AG04449 (cell line): ENCODE data around the gene EI24.

Source experiments
- CTCF ChIA-PET: fragments of 350-600 bp; formaldehyde crosslinking; extraction: SDS; loops from one replicate; lab custom pipeline; 2021; ENCODE audit warnings: antibody characterized with exemption; lab: Yijun Ruan, JAX
- POLR2A ChIA-PET: fragments of 400-600, 350-600 bp; formaldehyde crosslinking; extraction: SDS; loops from one replicate; lab custom pipeline; 2020; ENCODE audit warnings: antibody characterized with exemption, inconsistent platforms; lab: Yijun Ruan, JAX
- DNase-seq: peaks from one replicate; pipeline ENCODE4 v3.0.0-alpha.2; 2010; ENCODE audit warnings: low read depth, low spot score
- H3K4me3 ChIP-seq: 2 replicates; pipeline ENCODE4 v1.5.1; 2011; ENCODE audit warnings: low read depth, mild to moderate bottlenecking, control low read depth, low read length
- TF ChIP-seq, protein P1 (sequence below): IDR thresholded peaks from one replicate; pipeline ENCODE4 v1.5.1; 2011; ENCODE audit warnings: mild to moderate bottlenecking, moderate library complexity, low read length, control low read depth, inconsistent platforms; ENCODE audit not compliant: insufficient read depth; ENCODE audit errors: missing control alignments

The EI24 gene

DNA sequence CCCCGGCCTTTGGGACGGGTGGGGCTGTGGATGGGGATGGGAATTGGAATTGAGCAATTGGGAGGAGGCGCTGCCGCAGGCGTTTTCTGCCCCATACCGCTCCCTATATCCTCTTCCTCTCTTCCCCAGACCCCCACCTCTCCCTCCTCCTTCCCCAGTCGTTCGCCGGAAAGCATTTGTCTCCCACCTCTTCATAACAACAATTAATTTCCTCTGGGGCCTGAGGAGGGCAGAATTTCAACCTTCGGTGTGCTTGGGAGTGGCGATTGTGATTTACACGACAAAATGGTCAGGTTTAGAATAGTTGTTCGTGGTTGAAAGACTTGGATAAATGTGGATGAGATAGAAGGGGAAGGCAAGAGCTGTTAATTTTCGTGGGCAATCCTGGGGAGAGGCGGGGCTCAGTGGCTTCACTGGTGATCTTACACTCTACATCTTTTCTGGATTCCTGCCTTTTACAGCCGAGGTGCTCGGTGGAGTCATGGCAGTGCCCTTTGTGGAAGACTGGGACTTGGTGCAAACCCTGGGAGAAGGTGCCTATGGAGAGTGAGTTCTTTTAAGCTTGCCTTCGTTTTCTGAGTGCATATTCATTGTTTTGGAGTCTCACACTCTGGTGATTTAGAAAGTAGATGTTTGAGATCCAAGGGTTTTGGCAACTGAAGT, 57.1 kb downstream of the EI24 start:
- POLR2A ChIA-PET, result interaction anchor here (1.5 kb wide), 1 partner anchor 57 kb away, joined by 6 read pairs; the partner anchor contains the start of gene EI24
- no peak for DNase-seq
- TF ChIP-seq, protein P1, sequence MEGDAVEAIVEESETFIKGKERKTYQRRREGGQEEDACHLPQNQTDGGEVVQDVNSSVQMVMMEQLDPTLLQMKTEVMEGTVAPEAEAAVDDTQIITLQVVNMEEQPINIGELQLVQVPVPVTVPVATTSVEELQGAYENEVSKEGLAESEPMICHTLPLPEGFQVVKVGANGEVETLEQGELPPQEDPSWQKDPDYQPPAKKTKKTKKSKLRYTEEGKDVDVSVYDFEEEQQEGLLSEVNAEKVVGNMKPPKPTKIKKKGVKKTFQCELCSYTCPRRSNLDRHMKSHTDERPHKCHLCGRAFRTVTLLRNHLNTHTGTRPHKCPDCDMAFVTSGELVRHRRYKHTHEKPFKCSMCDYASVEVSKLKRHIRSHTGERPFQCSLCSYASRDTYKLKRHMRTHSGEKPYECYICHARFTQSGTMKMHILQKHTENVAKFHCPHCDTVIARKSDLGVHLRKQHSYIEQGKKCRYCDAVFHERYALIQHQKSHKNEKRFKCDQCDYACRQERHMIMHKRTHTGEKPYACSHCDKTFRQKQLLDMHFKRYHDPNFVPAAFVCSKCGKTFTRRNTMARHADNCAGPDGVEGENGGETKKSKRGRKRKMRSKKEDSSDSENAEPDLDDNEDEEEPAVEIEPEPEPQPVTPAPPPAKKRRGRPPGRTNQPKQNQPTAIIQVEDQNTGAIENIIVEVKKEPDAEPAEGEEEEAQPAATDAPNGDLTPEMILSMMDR, result peak; percentile 17
- CTCF ChIA-PET, result interaction anchor here (0.9 to 1.5 kb wide), 6 partner anchors 10 to 1556 kb away, joined by 3 to 8 read pairs (median 3); no protein-coding TSS in a partner anchor
- H3K4me3 ChIP-seq, result peak overlapping the region; percentile 73

DNA sequence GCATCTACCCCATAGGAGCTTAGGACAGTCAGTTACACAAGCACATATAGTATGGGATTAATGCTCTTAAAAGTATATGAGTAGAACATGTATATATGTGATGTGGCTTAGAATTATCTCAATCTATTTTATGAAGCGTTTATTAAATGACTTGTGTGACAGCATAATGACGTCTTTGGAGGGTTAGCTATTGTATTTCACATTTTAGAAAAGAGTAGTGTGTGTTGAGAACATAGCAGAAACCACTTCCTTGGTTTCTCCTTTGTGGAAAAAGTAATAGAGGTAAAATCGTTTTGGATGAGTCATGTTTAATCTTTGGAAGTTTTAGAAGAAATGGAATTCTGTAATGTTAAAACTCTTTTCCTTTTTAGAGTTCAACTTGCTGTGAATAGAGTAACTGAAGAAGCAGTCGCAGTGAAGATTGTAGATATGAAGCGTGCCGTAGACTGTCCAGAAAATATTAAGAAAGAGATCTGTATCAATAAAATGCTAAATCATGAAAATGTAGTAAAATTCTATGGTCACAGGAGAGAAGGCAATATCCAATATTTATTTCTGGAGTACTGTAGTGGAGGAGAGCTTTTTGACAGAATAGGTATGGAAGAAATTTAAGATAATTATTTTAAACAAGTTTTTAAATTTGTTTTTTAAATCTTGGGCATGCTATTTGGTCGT, 58.1 kb downstream of the EI24 start:
- peak overlapping the region; percentile 73 for H3K4me3 ChIP-seq
- POLR2A ChIA-PET, result no interaction called here
- CTCF ChIA-PET, result interaction anchor here (0.9 to 1.5 kb wide), 5 partner anchors 9 to 1557 kb away, joined by 3 to 8 read pairs (median 3); no protein-coding TSS in a partner anchor
- TF ChIP-seq, protein P1, result no peak
- no peak for DNase-seq
